RWPE2 (cell line): ENCODE results near the gene APOBR.
"Not testable (repeated sequence)": the region's sequence is repeated elsewhere in the genome, so short reads cannot be mapped to it uniquely, and the experiment has no call there.

ENCODE experiments used
- ATAC-seq: fragments of 200-7000 bp; cut with Tn5 transposase; 3 replicates; pipeline ENCODE4 v1.9.1; 2021; ENCODE audit warnings: low read depth
- DNase-seq: peaks from one replicate; pipeline ENCODE4 v3.0.0-alpha.2; 2020; ENCODE audit warnings: low spot score
- H3K27ac ChIP-seq: fragments of 450-650 bp; 2 replicates; pipeline ENCODE4 v1.5.1; 2017; ENCODE audit warnings: mild to moderate bottlenecking; ENCODE audit not compliant: poor library complexity, severe bottlenecking
- H3K27me3 ChIP-seq: fragments of 250-450 bp; sonication (Bioruptor Pico); 2 replicates; pipeline ENCODE4 v1.5.1; 2021; ENCODE audit warnings: mild to moderate bottlenecking, moderate library complexity; ENCODE audit not compliant: insufficient read depth, poor library complexity, severe bottlenecking
- H3K36me3 ChIP-seq: fragments of 250-450 bp; sonication (Bioruptor Pico); 2 replicates; pipeline ENCODE4 v1.5.1; 2020; ENCODE audit warnings: low read depth, mild to moderate bottlenecking, moderate library complexity
- H3K4me1 ChIP-seq: fragments of 250-450 bp; sonication (Bioruptor Pico); 2 replicates; pipeline ENCODE4 v1.5.1; 2021; ENCODE audit warnings: mild to moderate bottlenecking, moderate library complexity; ENCODE audit not compliant: insufficient read depth, poor library complexity, severe bottlenecking
- H3K4me3 ChIP-seq: fragments of 250-450 bp; sonication (Bioruptor Pico); 2 replicates; pipeline ENCODE4 v1.5.1; 2021; ENCODE audit warnings: mild to moderate bottlenecking, moderate library complexity; ENCODE audit not compliant: severe bottlenecking
- H3K9me3 ChIP-seq: fragments of 250-450 bp; sonication (Bioruptor Pico); 2 replicates; pipeline ENCODE4 v1.5.1; 2021; ENCODE audit warnings: mild to moderate bottlenecking, moderate library complexity; ENCODE audit not compliant: severe bottlenecking
- CTCF ChIP-seq: fragments of 450-650 bp; IDR thresholded peaks from one replicate; pipeline ENCODE4 v1.5.1; 2017; ENCODE audit warnings: mild to moderate bottlenecking, moderate library complexity; ENCODE audit not compliant: poor library complexity, severe bottlenecking

APOBR gene

GRCh38 chr16:28494121-28494851 is at the start of gene APOBR:
Gene APOBR, plus strand, starts transcription at chr16:28494643. Its CDS starts 39 bp downstream, at chr16:28494682.
- ATAC-seq (no peak), DNase-seq (no peak)
- Histone ChIP-seq H3K9me3 (no peaks in the 10 kb centered on the region), H3K27ac (no peak within 1 kb of the TSS), H3K27me3 (no peaks in the 10 kb centered on the region), H3K36me3 (no peaks in the 10 kb centered on the region; the same call in 1 of the 2 replicates), H3K4me3 (no peak within 1 kb of the TSS), H3K4me1 (peaks cover 4% of the 10 kb centered on the region)
- TF ChIP-seq CTCF = no peak

GRCh38 chr16:28446388-28446787 is 48.1 kb upstream of the APOBR start:
- not testable (repeated sequence) for H3K27me3 ChIP-seq, DNase-seq, ATAC-seq, H3K36me3 ChIP-seq, H3K4me1 ChIP-seq, H3K4me3 ChIP-seq, H3K27ac ChIP-seq, H3K9me3 ChIP-seq

GRCh38 chr16:28447081-28447480 is 47.4 kb upstream of the APOBR start:
- ATAC-seq, H3K27me3 ChIP-seq, H3K9me3 ChIP-seq, H3K4me1 ChIP-seq, DNase-seq, H3K4me3 ChIP-seq, H3K36me3 ChIP-seq, H3K27ac ChIP-seq: not testable (repeated sequence)

GRCh38 chr16:28473714-28474265 is 20.7 kb upstream of the APOBR start:
- 0 out of 2 replicates have a peak, but pooled peaks cover 3% of the 10 kb centered on the region for H3K36me3 ChIP-seq
- H3K4me1 ChIP-seq = no peaks in the 10 kb centered on the region

GRCh38 chr16:28475221-28475620 is 19.2 kb upstream of the APOBR start:
- no peak for DNase-seq
- Histone ChIP-seq H3K4me1 (no peaks in the 10 kb centered on the region), H3K27ac (no peak overlapping the region), H3K36me3 (0 out of 2 replicates have a peak, but pooled peaks cover 3% of the 10 kb centered on the region), H3K9me3 (no peaks in the 10 kb centered on the region), H3K27me3 (no peaks in the 10 kb centered on the region), H3K4me3 (no peak overlapping the region)
- no peak for ATAC-seq
- no peak for TF ChIP-seq CTCF

More at GRCh38 chr16:28473714-28474265, 20.7 kb upstream of the APOBR start:
- Histone ChIP-seq H3K4me3 (no peak overlapping the region), H3K27me3 (no peaks in the 10 kb centered on the region), H3K9me3 (no peaks in the 10 kb centered on the region), H3K27ac (no peak overlapping the region)
- no peak for TF ChIP-seq CTCF
- DNase-seq = no peak
- ATAC-seq = no peak
